Measurements from ENCODE around the gene DCP1A.
"Not testable (repeated sequence)": the region's sequence is repeated elsewhere in the genome, so short reads cannot be mapped to it uniquely, and the experiment has no call there.

Gene DCP1A

DNA sequence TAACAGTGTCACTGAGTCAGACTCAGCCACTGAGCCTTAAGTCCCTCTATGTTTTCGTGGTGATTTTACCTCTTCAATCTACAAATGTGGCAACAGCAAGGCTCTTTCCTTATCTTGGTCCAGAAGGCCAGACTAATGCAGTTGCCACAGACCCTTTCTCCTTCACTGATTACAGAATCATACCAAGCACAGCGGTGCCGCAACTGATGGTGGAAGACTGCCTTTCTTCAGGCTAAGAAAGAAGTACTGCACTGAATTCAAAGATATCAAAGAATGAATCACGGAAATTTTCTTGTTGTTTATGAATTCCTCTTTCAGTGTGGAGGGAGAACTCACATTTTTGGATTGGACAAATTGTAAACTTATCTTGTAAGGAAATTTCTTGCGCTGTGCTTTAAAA, 18.6 kb downstream of the DCP1A start:
- DNase-seq (ENCODE audit: low read depth in 2 of 2) = no peak

DNA sequence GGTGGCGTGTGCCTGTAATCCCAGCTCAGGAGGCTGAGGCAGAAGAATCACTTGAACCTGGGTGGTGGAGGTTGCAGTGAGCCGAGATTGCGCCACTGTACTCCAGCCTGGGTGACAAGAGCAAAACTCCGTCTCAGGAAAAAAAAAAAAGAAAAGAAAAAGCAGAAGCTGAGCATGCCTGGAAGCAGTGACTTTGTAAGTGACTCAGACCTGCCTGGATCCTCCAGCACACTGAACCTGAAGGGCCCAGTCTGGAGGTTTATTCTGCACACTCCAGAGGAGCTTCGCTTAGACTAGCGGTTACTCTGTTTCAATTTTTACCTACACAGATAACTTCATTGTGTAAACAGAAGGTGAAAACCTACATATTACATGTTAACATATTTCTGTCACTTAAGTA, 19.4 kb downstream of the DCP1A start:
- DNase-seq (ENCODE audit: low read depth in 2 of 2) = not testable (repeated sequence)

DNA sequence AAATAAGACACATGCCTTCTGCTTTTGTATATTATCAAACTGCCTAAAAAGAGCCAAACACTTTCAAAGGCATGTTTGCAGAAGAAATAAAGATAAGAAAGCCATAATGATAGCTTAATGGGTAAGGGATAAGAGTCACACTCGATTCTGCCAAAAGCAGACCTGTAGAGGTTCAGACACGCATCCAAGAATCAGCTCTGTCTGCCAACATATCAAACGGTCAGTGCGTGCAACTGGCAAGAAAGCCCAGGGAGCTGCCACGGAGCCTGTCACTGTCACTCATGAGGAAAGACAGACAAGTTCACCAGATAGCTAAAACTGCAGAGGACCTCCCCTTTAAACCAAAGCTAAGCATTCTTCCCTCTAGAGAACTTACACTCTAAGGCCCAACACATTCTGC, 23.2 kb downstream of the DCP1A start:
- DNase-seq (ENCODE audit: low read depth in 2 of 2) = no peak

DNA sequence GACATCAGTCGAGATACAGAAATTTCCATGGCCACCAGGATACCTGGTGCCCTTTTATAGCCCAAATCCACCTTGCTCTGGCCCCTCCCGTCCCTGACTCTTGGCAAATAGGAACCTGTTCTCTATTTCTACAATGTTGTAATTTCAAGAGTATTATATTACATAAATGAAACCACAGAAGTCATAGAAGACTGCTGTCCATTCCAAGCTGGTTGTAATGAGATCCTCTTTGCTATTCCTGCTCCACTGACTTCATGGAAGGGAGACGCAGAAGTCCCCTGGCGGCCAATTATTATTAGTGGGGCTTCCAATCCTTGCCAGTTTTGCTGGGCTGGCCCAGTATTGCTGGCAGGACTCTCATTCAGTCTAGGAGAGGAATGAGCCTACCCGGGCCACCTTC, 26.6 kb downstream of the DCP1A start:
- no peak for DNase-seq (ENCODE audit: low read depth in 2 of 2)

DNA sequence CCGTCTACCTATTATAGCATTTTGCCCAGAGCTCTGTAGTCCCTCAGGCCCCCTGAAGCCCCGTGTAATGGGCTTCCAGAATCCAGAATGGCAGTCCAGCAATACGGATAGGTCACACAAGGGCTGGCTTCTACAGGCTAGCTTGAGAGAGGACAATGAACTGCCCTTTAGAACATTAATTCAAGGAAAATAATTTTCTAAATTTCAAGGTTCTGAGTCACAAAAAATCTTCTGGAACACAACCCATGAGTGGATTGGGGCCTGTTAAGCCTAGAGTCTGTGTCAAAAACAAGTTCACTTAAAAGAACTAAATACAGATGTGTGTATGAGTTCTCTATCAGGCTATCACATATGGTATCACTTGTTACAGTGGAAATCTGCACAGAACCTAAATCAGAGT, 28.8 kb downstream of the DCP1A start:
- DNase-seq (ENCODE audit: low read depth in 2 of 2) = no peak

DNA sequence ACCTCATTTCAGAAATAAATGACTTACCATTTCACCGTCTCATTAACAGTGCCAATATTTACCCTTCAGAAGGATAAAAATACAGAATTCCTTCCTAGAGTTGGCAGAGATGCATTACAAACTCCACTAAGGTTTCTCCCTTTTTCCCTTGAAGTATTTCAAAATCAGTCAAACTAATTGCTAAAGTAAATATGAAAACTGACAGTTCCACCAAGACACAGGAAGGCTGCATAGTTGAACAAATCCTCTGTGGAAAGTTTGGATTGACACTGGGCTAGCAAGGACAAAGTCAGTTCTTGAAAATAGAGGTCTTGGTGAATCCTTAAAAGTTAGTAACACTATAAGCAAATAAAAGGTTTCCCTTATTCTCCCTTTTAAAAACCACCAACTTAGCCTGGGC, 34.5 kb downstream of the DCP1A start:
- no peak for DNase-seq (ENCODE audit: low read depth in 2 of 2)

DNA sequence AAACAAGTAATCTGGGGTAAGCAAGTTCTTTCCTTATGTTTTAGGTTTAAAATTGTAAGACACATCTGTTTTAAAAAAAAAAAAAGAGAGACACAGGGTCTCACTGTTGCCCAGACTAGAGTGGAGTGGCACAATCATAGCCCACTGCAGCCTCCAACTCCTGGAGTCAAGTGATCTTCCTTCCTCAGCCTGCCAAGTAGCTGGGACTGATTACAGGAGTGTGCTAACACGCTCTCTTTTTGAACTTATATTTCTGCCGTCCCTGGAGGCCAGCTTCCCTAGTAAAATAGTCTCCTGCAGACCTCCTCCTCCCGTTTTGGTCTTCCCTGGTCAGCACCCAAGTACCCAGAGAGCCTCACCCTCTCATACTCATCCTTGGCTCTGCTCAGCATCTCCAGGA, 35.5 kb downstream of the DCP1A start:
- no peak for DNase-seq (ENCODE audit: low read depth in 2 of 2)

DNA sequence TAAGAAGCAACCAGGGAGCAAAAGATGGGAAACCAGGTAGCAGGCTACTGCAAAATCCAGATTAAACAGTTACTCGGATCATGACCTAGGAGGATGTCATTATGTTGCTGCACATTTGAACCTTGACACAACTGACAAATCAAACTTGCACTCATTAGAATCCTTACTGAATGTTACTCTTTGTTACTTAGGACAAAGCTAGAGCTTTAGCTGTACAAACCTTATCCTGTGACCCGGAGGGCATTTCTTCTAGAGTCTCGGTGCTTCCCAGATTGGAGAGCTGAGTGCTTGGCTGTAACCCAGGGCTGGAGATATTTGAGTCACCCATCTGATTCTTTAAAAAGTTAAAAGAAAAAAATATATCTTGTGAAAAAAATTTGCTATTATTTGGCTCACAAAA, 43.4 kb downstream of the DCP1A start:
- DNase-seq (ENCODE audit: low read depth in 2 of 2) = no peak

DNA sequence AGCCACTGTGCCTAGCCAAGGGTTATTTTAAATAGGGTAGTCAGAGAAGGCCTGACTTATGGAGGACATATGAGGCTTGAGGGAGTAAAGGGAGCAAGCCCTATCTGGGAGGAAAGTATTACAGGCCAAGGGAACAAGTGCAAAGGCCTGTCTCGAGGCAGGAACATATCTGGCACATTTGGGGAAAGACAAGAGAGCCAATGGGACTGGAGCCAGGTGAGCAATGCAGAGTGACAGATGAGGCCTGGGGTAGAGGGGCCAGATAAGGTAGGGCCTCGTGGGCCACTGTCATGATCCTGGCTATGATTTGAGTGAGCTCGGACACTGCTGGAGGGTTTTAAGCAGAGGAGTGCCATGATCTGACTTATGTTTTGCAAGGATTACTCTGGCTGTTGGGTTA, 43.8 kb downstream of the DCP1A start:
- no peak for DNase-seq (ENCODE audit: low read depth in 2 of 2)

DNA sequence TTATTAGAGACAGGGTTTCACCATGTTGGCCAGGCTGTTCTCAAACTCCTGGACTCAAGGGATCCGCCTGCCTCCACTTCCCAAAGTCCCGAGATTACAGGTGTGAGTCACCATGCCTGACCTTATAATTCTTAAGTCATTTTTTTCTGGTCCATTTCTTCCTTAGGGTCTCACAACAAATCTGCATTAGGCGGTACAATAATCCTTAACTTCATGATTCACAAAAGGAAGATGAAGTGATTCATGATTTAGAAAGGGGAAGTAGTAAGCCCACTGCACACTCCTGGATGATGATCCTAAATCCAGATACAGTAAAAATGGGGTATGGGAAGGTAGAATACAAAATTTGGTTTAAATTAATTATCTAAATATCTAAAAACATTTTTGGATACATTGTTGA, 46.5 kb downstream of the DCP1A start:
- no peak for DNase-seq (ENCODE audit: low read depth in 2 of 2)

DNA sequence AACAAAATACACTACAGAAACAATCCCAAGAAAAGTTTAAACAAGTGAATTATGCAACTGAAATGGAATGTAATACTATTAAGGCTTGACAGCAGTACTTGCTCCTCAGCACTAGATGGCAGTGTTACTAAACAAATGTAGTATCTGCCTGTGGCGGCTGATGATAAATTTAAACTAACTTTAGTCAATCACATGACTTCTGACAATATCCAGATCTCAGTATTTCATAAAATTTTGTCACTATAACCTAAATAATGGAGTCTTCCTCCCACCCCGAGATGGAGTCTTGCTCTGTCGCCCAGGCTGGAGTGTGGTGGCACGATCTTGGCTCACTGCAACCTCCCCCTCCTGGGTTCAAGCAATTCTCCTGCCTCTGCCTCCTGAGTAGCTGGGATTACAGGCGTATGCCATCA, 47.7 kb downstream of the DCP1A start:
- not testable (repeated sequence) for DNase-seq (ENCODE audit: low read depth in 2 of 2)

DNA sequence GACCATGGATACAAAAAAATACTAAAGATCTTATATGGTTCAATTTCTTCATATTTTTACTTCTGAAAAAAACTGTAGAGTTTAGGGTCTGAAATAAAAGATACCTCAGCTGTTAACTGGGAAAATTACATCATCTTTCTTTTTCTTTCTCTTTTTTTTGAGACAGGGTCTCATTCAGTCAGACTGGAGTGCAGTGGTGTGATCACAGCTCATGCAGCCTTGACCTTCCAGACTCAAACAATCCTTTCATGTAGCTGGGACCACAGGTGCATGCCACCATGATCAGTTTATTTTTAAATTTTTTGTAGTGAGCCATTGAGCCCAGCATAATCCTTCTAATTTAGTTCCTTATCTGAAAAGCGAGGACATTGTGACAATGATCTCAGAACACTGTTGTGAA, 51.9 kb downstream of the DCP1A start:
- DNase-seq (ENCODE audit: low read depth in 2 of 2) = no peak

DNA sequence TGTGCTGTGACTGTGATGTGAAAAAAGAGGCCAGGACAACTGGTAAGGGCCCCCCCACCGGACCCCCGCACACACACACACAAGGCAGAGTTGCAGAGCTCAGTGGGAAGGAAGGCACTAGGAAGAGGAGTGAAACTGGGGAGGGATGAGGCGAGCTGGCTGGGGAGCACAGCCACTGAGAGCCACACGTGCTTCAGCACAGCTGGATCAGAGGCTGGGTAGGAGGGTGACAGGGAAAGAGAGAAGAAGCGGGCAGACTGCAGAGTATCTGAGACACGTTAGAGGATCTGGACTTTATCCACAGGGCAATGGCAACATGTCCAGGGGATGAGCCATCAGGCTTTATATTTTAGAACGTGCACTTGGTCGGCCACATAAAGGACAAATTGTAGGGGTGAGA, 53.5 kb downstream of the DCP1A start:
- no peak for DNase-seq (ENCODE audit: low read depth in 2 of 2)

DNA sequence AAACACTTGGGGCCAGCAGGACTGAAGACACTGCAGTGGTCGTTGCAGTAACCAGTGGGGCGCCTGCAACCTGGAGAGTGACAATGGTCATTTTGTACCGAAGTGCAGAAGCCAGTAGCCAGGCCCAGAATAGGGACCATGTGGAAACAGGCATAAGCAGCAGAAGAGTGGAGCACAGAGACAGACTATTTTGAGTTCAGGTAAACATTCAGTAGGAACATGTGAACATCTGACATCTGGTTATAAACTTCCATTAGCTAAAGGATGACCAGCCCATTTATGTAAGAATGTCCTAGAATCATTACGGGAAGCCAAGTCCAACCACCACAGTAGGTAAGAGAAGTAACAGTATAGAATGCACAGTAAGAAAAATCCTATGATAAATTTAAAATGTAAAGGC, 59.1 kb downstream of the DCP1A start:
- no peak for DNase-seq (ENCODE audit: low read depth in 2 of 2)

DNA sequence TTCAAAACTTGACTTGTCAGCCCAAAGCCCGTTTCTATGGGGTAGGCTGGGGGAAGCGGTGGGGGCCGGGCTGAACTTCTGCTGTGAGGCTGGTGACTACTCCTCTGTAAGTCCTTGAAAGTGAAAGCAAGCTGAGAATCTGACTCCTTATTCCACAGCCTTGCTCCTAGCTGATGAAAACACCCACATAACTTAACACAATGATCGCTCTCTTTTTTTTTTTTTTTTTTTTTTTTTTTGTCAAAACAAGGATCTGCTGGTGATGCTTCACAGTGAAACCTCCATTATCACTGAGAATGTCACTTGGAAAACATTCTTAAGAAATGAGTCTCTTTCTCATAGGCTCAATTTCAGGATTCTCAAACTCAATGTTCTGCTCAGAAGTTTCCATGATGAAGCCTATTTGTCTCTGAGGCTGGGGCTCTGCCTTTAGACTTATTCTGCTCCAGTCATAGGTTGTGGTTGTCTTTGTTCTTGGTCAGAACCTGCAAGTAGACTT, 60.2 kb downstream of the DCP1A start:
- no peak for DNase-seq (ENCODE audit: low read depth in 2 of 2)

DNA sequence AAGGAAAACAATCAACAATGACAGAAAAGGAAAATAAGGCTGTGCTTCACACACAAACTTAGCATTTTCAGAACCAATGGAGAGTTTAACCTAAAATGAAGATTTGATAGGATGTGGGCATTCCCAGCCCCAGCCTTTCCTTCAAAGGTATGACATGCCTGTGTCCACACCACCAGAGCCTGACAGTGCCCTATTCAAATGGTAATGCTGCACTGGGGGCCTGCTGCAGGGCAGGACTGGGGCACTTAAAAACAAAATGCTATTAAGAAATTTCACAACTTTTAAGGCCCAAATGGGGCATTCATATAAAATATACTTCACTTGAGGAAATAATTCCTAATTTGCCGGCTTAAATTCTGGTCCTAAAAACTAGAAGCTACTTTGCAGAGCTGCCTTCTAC, 60.6 kb downstream of the DCP1A start:
- no peak for DNase-seq (ENCODE audit: low read depth in 2 of 2)

DNA sequence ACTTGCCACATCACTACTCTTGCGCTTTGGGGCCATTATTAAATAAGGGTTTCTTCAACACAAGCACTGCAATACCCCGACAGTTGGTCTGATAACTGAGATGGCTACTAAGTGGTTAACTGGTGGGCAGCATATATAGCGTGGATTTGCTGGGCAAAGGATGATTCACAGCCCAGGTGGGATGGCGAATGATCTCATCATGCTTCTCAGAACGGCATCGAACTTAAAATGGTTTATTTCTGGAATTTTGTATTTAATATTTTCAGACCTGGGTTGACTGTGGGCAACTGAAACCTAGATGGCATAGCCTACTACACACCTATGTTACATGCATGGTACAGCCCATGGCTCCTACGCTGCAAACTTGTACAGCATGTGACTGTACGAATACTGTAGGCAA, 64.8 kb downstream of the DCP1A start:
- no peak for DNase-seq (ENCODE audit: low read depth in 2 of 2)

DNA sequence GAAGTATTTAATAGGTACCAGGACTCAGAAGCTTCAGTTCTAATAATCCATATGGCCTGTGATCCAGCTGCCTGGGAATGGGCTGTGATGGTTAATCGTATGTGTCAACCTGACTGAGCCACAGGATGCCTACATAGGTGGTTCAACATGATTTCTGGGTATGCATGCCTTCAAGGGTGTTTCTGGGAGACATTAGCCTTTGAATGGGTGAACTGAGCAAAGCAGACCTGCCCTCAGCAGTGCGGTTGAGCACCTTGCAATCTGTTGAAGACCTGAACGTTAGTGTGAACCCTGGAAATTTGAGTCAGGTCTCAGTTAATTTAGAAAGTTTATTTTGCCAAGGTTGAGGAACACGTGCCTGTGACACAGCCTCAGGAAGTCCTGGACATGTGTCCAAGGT, 68.7 kb downstream of the DCP1A start:
- DNase-seq (ENCODE audit: low read depth in 2 of 2) = no peak

DNA sequence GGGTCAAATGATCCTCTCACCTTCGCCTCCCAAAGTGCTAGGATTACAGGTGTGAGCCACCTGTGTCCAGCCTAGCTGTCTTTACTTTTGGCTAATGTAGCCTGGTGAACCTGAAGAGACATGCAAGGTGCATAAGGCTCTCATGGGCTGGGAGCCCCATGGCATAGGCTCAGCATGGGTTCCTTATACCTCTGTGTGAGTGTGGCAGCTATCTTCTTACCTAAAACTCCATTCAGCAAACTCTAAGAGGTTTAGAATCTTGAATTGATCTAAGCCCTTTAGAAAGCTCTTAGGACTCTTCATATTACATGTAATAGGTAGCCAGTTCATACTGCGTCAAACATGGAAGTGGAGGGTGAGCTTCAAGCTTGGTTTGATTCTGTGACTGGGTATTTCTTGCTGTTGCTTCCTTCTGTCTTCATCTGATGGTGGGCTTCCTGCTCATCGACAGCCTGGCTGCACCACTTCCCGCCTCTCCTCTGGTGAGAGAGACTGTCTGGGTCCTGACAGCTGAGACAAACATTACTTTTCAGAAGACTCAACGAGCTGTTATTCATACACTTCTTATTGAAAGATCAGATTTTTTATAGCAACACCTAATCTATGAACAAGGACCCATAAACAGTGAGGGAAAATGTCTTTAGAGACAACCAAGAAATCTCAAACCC, 72.3 kb downstream of the DCP1A start:
- no peak for DNase-seq (ENCODE audit: low read depth in 2 of 2)

DNA sequence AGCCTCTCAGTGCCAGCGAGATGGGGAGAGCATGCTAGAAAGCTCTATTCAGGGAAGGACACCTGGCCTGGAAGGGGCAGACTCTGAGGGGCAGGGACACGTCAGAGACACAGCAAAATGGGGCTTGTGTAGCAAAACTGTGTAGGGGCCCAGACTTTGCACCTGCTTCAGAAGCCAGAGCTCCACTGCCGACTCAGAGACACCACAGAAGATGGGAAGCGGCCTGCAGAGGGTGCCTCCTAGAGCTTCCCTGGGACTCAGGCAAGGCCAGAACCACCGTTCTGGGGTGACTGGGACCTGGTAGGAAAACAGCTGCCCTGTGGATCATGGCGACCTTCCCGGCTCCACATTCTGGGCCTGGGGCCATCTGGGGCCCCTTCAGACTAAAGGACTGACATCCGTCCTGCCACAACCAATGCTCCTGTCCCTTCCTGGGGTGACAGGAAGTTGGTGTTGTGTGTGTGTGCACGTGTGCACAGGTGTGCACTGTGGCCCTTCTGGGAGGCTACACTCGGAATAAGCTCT, 74.1 kb downstream of the DCP1A start:
- no peak for DNase-seq (ENCODE audit: low read depth in 2 of 2)

DNA sequence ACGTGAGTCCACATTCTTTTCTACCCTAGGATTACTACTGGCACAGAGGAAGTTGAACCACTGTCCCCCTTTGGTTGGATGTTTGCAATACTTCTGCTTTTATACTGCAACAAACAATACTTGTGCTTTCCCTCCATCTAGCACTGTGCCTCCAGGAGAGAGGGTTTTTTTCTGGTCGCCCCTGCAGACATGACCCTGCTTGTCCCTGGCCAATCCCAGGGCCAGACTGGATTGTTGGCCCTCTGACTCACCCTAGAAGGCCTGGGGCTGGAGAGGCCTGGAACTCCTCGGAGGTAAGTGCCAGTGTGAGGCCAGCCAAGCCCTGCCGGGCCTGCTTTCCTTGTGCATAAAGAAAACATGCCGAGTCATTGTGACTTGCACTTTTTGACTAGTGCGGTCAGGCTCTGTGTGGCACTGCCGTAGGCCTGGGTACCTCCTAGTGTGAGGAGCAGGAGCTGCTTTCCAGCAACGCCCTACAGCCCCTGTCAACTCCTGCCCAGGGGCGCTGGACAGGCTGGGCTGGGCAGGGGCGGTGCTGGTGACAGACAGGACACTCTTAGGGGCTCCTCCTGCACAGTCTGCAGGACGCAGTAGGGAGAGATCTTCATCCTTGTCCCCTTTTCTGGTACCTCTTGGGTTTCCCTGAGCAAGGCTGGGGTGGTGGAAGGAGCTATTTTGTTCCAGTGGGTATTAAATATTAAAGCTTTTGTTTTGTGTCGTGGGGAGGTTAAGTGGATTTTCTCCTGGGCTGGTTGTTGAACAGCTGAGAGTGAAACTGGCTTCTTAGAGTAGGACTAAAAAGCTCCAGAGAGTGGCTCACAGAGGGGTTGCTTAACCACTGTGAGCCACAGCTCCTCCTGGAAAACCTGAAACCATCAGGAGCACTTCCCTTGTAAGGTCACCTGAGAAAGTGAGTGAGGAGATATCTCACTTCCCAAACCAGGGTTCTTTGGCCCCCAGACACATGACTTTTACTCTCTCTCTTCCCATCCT, 77.2 kb downstream of the DCP1A start:
- DNase-seq (ENCODE audit: low read depth in 2 of 2) = no peak

DNA sequence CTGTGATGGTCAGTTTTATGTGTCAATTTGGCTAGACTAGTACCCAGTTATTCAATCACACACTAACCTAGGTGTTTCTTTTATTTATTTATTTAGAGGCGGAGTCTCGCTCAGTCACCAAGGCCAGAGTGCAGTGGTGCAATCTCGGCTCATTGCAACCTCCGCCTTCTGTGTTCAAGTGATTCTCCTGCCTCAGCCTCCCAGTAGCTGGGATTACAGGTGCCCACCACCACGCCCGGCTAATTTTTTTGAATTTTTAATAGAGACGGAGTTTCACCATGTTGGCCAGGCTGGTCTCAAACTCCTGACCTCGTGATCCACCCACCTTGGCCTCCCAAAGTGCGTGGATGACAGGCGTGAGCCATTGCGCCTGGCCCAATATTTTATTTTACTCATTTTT, 78.2 kb downstream of the DCP1A start:
- not testable (repeated sequence) for DNase-seq (ENCODE audit: low read depth in 2 of 2)

DNA sequence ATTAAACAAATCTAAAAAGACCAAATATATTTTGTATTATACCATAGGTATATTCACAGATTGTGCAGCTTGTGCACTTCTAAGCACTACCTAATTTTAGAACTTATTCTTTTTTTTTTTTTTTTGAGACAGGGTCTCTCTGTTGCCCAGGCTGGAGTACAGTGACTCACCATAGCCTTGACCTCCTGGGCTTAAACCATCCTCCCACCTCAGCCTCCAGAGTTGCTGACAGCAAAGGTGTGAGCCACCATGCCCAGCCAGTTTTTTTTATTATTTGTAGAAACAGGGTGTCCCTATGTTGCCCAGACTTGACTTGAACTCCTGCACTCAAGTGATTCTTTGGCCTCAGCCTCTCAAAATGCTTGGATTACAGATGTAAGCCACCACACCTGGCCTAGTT, 79.6 kb downstream of the DCP1A start:
- no peak for DNase-seq (ENCODE audit: low read depth in 2 of 2)

Data from stimulated activated CD8-positive, alpha-beta memory T cell treated with anti-CD3 and anti-CD28 coated beads, Interleukin-15, amount 100 ng/mL, for 4 hours (primary cell).